Measurements from ENCODE around the gene RAF1. TPM values are rescaled to one million over a fixed set of nuclear protein-coding genes. Genes with fewer than 3 reads are reported as not detected.

Gene RAF1
- total RNA-seq, 1 donor from 2014 or later, result 103 TPM

DNA sequence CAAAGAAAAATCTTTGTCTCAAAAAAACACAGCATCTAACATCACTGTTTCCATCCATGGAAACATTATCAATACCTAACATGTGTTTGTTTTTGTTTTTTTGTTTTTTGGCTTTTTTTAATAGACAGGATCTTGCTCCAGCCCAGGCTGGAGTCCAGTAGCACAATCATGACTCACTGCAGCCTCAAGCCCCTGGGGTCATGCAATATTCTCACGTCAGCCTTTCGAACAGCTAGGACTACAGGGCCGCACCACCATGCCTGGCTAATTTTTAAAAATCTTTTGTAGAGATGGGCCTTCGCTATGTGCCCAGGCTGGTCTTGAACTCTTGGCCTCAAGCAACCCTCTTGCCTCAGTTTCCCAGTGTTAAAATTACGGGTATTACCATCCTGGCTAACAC lies 52.8 kb downstream of the RAF1 start:
- no peak overlapping the region for H3K27ac Mint-ChIP-seq
- no peak overlapping the region for H3K4me3 Mint-ChIP-seq
- ATAC-seq (ENCODE audit: low read depth), result no peak
- CTCF ChIA-PET, result no interaction called here
- no peak for DNase-seq
- peaks cover 72% of the 10 kb centered on the region for H3K36me3 Mint-ChIP-seq (ENCODE audit: low read depth)
- H3K9me3 Mint-ChIP-seq, result no peaks in the 10 kb centered on the region
- peaks cover 14% of the 10 kb centered on the region for H3K4me1 Mint-ChIP-seq
- POLR2A ChIA-PET, result no interaction called here
- TF ChIP-seq, protein P1, sequence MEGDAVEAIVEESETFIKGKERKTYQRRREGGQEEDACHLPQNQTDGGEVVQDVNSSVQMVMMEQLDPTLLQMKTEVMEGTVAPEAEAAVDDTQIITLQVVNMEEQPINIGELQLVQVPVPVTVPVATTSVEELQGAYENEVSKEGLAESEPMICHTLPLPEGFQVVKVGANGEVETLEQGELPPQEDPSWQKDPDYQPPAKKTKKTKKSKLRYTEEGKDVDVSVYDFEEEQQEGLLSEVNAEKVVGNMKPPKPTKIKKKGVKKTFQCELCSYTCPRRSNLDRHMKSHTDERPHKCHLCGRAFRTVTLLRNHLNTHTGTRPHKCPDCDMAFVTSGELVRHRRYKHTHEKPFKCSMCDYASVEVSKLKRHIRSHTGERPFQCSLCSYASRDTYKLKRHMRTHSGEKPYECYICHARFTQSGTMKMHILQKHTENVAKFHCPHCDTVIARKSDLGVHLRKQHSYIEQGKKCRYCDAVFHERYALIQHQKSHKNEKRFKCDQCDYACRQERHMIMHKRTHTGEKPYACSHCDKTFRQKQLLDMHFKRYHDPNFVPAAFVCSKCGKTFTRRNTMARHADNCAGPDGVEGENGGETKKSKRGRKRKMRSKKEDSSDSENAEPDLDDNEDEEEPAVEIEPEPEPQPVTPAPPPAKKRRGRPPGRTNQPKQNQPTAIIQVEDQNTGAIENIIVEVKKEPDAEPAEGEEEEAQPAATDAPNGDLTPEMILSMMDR (IDR thresholded peaks at IDR 0.05), result no peak
- intact Hi-C loops (cut with micrococcal nuclease), result no loop called here
- no peaks in the 10 kb centered on the region for H3K27me3 Mint-ChIP-seq

DNA sequence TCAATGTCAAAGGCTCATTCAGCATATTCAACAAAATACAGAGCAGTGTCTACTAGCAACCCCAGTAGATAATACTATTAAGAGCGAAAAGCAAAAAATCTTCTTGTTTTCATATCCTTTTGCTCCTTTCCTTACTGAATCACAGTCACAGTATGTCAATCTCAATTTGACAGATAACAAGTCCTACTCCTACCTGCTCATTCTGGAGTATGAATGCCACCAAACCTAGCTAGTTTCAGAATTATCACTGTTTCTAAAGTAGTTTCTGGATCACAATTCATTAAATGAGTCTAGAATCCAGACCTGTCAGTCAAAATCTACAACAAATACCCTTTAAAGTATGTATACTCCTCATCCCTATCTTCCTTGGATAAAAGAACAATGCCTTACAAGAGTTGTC lies 55.5 kb downstream of the RAF1 start:
- no peak overlapping the region for H3K27ac Mint-ChIP-seq
- intact Hi-C loops (cut with micrococcal nuclease), result loop anchor here (10.0 kb wide), 1 partner anchor 116 kb away; no protein-coding TSS in a partner anchor
- no peak overlapping the region for H3K4me3 Mint-ChIP-seq
- no peaks in the 10 kb centered on the region for H3K9me3 Mint-ChIP-seq
- no peaks in the 10 kb centered on the region for H3K27me3 Mint-ChIP-seq
- CTCF ChIA-PET, result no interaction called here
- TF ChIP-seq, protein P1 (IDR thresholded peaks at IDR 0.05), result no peak
- no peak for DNase-seq
- peaks cover 4% of the 10 kb centered on the region for H3K4me1 Mint-ChIP-seq
- ATAC-seq (ENCODE audit: low read depth), result no peak
- peaks cover 73% of the 10 kb centered on the region for H3K36me3 Mint-ChIP-seq (ENCODE audit: low read depth)
- POLR2A ChIA-PET, result no interaction called here

DNA sequence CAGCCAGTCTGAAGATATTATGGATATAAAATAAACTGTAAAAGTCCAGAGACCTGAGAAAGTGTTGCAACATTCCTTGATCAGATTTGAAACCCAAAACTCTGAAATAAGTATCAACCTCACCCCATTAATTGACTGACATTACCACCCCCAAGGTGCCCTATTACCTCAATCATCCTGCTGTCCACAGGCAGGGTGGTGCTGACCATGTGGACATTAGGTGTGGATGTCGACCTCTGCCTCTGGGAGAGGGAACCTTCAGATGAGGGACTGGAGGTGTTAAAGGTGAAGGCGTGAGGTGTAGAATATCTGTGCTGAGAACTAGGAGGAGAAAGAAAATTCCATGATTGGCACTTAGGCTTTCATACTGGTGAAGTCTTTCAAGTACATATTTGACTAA lies 59.9 kb downstream of the RAF1 start:
- CTCF ChIA-PET, result no interaction called here
- TF ChIP-seq, protein P1 (IDR thresholded peaks at IDR 0.05), result no peak
- ATAC-seq (ENCODE audit: low read depth) (no peak), DNase-seq (no peak)
- Mint-ChIP-seq H3K9me3 (no peaks in the 10 kb centered on the region), H3K4me1 (no peaks in the 10 kb centered on the region), H3K27ac (no peak overlapping the region), H3K27me3 (no peaks in the 10 kb centered on the region), H3K4me3 (no peak overlapping the region), H3K36me3 (ENCODE audit: low read depth) (peaks cover 81% of the 10 kb centered on the region)
- POLR2A ChIA-PET, result no interaction called here
- intact Hi-C loops (cut with micrococcal nuclease), result loop anchor here (10.0 kb wide), 1 partner anchor 121 kb away; no protein-coding TSS in a partner anchor

GRCh38 chr3:12601072-12601471 lies 62.8 kb downstream of the RAF1 start:
- intact Hi-C loops (cut with micrococcal nuclease), result loop anchor here (10.0 kb wide), 1 partner anchor 124 kb away; no protein-coding TSS in a partner anchor
- no peaks in the 10 kb centered on the region for H3K27me3 Mint-ChIP-seq
- H3K9me3 Mint-ChIP-seq, result no peaks in the 10 kb centered on the region
- H3K4me1 Mint-ChIP-seq, result no peaks in the 10 kb centered on the region
- peaks cover 81% of the 10 kb centered on the region for H3K36me3 Mint-ChIP-seq (ENCODE audit: low read depth)
- no peak overlapping the region for H3K27ac Mint-ChIP-seq
- no peak overlapping the region for H3K4me3 Mint-ChIP-seq
- POLR2A ChIA-PET, result no interaction called here
- ATAC-seq (ENCODE audit: low read depth) (no peak), DNase-seq (no peak)
- CTCF ChIA-PET, result no interaction called here
- TF ChIP-seq, protein P1 (IDR thresholded peaks at IDR 0.05), result no peak

DNA sequence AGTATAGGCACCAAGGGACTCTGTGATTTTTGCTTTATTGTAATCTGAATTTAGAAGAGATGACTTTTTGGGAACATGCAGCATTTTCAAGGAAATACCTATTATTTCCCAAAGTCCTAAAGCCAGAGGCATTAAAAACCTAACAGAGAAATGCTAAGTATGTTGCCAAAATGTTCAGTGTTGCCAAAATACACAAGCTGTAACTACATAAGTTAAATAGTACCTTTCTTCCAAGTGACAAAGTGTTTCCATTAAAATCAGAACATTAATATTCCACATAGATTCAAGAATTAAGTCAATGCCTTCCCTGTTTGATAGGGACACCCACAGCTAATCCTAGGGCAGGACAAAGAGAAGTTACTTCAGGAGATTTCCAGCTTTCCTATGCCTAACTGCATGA lies 65.0 kb downstream of the RAF1 start:
- Mint-ChIP-seq H3K4me1 (no peaks in the 10 kb centered on the region), H3K4me3 (no peak overlapping the region), H3K36me3 (ENCODE audit: low read depth) (peaks cover 85% of the 10 kb centered on the region), H3K27me3 (no peaks in the 10 kb centered on the region), H3K9me3 (no peaks in the 10 kb centered on the region), H3K27ac (no peak overlapping the region)
- DNase-seq (no peak), ATAC-seq (ENCODE audit: low read depth) (no peak)
- intact Hi-C loops (cut with micrococcal nuclease), result no loop called here
- ChIA-PET CTCF (no interaction called here), POLR2A (interaction anchor here (0.6 kb wide), 1 partner anchor 75 kb away, joined by 3 read pairs; no protein-coding TSS in a partner anchor)
- TF ChIP-seq, protein P1 (IDR thresholded peaks at IDR 0.05), result no peak
